IMR-90 (cell line): ENCODE measurements around the gene ITGA1.

Source experiments
- BHLHE40 ChIP-seq: fragments of 150-350 bp; IDR thresholded peaks from 2 replicates; pipeline ENCODE4 v1.6.1; 2016; ENCODE audit warnings: mild to moderate bottlenecking, low read depth, low read length
- CEBPB ChIP-seq: IDR thresholded peaks from 2 replicates; pipeline ENCODE4 v1.6.1; 2012; ENCODE audit warnings: low read depth, low read length, improper control_type of control experiment
- CHD1 ChIP-seq: IDR thresholded peaks from 2 replicates; pipeline ENCODE4 v1.6.1; 2012; ENCODE audit warnings: low read depth, low read length, improper control_type of control experiment
- CTCF ChIP-seq: conservative IDR thresholded peaks from 2 replicates; pipeline ENCODE4 v1.5.1; 2012; ENCODE audit warnings: mild to moderate bottlenecking, low read depth, low read length, improper control_type of control experiment
- ELK1 ChIP-seq: fragments of 150-350 bp; IDR thresholded peaks from 2 replicates; pipeline ENCODE4 v1.6.1; 2016; ENCODE audit warnings: low read depth, mild to moderate bottlenecking, low read length, moderate library complexity, borderline replicate concordance
- MAFK ChIP-seq: IDR thresholded peaks from 2 replicates; pipeline ENCODE4 v1.6.1; 2012; ENCODE audit warnings: low read depth, low read length, improper control_type of control experiment
- MAZ ChIP-seq: IDR thresholded peaks from 2 replicates; pipeline ENCODE4 v1.6.1; 2012; ENCODE audit warnings: low read depth, mild to moderate bottlenecking, low read length, improper control_type of control experiment, moderate library complexity, borderline replicate concordance
- MXI1 ChIP-seq: IDR thresholded peaks from 2 replicates; pipeline ENCODE4 v1.6.1; 2012; ENCODE audit warnings: low read depth, mild to moderate bottlenecking, low read length, moderate library complexity, borderline replicate concordance
- POLR2A ChIP-seq: IDR thresholded peaks from 2 replicates; pipeline ENCODE4 v1.6.1; 2012; ENCODE audit warnings: mild to moderate bottlenecking, low read depth, low read length
- RAD21 ChIP-seq: IDR thresholded peaks from 2 replicates; pipeline ENCODE4 v1.6.1; 2012; ENCODE audit warnings: low read length, improper control_type of control experiment
- RCOR1 ChIP-seq: IDR thresholded peaks from 2 replicates; pipeline ENCODE4 v1.6.1; 2012; ENCODE audit warnings: mild to moderate bottlenecking, low read length, improper control_type of control experiment; ENCODE audit not compliant: insufficient replicate concordance
- RFX5 ChIP-seq: IDR thresholded peaks from 2 replicates; pipeline ENCODE4 v1.8.0; 2012; ENCODE audit warnings: low read depth, mild to moderate bottlenecking, low read length, moderate library complexity
- SMC3 ChIP-seq: fragments of 150-350 bp; IDR thresholded peaks from 2 replicates; pipeline ENCODE4 v1.6.1; 2016; ENCODE audit warnings: low read depth, mild to moderate bottlenecking, antibody characterized with exemption, low read length, moderate library complexity
- USF2 ChIP-seq: fragments of 150-350 bp; IDR thresholded peaks from 2 replicates; pipeline ENCODE4 v1.6.1; 2017; ENCODE audit warnings: mild to moderate bottlenecking, antibody characterized with exemption, low read length, low read depth

GRCh38 chr5:52878656-52879055 lies 90.9 kb downstream of the ITGA1 start:
- TF ChIP-seq CTCF (no peak), RAD21 (no peak), RFX5 (no peak), BHLHE40 (no peak), MXI1 (no peak), USF2 (no peak), POLR2A (no peak), CHD1 (no peak), CEBPB (no peak), SMC3 (no peak), MAFK (no peak), ELK1 (no peak), RCOR1 (no peak), MAZ (no peak)
